Urothelium cell line (cell line): ENCODE measurements around the gene SH3GLB1.

Experiments used
- DNase-seq: peaks from one replicate; pipeline ENCODE4 v3.0.0; 2011; ENCODE audit warnings: low spot score, mixed read lengths
- FAIRE-seq: peaks from 2 replicates; lab custom pipeline; 2011; peaks lifted over from hg19 to GRCh38; lab: Jason Lieb, UNC

Gene SH3GLB1

GRCh38 chr1:86773341-86774288, 69.2 kb downstream of the SH3GLB1 start:
- DNase-seq (no peak), FAIRE-seq (no peak)

GRCh38 chr1:86774305-86775295, 70.2 kb downstream of the SH3GLB1 start:
- peak; percentile 84 for DNase-seq
- peak; percentile 23 for FAIRE-seq

- no peak for FAIRE-seq
- DNase-seq, result no peak
Observed at GRCh38 chr1:86775395-86775794, 71.0 kb downstream of the SH3GLB1 start.

DNA sequence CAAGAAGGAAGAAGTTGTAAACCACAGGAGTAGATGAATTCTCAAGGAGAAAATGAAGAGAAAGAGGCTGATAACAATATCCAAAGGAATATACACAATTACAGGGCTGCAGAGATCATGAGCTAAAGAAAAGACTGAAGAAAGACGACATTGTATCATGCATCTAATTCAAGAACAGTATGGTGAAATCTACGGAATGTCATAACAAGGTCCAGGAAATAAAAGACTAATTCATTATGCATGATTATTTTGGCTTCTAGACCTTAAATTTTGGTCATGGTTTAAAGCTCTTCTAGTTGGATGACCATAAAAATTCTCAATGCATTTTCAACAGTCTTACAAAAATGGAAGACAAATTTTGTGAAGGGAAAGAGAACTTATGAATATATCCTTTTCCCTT, 71.7 kb downstream of the SH3GLB1 start:
- DNase-seq, result no peak
- FAIRE-seq, result no peak

GRCh38 chr1:86778569-86779239, 74.3 kb downstream of the SH3GLB1 start:
- no peak for FAIRE-seq
- no peak for DNase-seq

DNA sequence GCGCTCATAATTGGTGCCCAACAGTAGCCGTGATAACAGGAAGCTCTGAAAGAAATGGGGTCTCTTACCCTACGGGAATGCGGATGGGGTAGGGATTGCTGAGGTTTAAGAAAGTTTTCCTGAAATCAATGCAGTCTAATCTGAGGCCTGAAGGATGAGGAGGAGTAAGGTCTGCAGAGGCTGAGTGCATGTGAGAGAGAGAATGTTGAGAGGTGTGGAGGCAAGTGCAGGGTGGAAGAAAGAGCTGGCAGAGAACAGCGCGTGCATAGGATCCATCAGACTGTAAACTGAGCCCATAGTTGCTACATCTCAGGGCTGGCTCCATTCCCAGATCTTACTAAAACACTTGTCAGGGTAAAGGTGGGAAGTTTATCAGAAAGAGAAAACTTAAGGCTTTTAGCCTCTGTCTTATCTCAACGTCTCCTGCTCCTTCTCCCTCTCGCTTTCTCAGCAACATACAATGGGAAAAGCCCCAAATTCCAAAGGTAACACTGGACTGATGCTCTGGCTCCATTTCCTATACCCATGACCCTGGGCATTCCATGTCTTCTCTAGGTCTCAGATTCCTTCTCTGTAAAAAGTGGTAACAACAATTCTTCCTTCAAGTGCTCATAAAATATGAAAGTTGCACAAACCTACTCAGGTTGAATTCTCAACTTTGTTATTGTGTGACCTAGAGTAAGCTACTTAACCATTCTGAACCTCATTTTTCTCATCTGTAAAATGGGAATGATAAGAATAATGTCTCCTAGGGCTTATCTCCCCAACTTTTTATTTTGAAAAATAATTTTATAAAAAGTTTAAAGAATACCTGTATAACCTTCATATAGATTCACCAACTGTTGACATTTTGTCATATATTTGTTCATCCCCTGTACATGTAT, 75.2 kb downstream of the SH3GLB1 start:
- DNase-seq, result no peak
- FAIRE-seq, result no peak

GRCh38 chr1:86782482-86782881, 78.1 kb downstream of the SH3GLB1 start:
- FAIRE-seq (no peak), DNase-seq (no peak)

DNA sequence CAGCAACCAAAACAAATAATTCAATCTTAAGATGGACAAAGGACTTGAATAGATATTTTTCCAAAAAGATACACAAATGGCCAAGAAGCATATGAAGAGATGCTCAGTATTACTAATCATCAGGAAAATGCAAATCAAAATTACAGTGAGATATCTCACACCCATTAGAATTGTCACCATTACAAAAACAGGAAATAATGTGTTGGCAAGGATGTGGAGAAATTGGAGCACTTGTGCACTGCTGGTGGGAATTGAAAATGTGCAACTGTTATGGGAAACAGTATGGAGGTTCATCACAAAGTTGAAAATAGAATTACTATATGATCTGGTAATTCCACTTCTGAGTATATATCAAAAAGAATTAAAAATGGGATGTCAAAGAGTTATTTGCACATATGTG, 83.2 kb downstream of the SH3GLB1 start:
- DNase-seq (no peak), FAIRE-seq (no peak)

DNA sequence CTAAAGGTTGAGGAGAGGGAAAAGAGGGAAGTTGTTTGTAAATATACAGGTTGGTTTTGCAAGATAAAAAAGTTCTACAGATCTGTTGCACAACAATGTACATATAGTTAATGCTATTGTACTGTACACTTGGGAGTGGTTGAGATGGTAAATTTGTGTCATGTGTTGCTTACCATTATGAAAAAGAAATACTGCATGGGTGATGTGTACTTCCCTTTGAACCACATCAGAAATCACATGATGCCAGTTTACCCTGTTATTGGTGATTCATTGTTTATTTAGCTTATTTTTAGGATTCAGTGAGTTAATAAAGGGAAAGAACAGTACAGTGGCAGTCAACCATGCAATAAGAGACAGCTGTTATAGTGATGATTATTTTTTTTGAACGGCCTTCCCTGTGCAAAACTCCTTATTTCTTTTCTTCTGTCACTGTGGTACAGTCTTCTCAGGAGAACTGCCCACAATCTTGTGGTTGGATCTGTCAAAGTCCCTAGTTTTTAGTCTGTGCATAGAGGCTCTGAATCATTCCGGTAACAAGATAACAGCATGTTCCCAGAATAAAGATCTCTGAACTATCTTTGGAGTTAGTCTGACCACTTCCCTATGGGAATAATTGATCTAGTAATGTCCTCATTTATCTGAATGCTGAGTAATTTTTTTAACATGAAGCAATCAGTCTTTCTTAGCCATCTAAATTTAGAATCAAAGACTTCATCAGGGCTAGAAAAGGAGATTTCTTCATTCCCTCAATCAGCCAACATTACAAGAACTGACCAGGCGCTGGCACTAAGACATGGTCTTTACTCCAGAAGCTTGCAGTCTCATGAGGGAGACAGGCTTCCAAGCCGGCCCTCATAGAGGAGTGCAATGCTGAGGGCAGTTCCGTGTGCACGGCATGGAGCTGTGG, 84.2 kb downstream of the SH3GLB1 start:
- no peak for DNase-seq
- no peak for FAIRE-seq

GRCh38 chr1:86795316-86795715, 90.9 kb downstream of the SH3GLB1 start:
- no peak for DNase-seq
- FAIRE-seq, result no peak
